GM06990 (cell line): ENCODE measurements around the gene NGEF.
"Not testable (repeated sequence)": the region's sequence is repeated elsewhere in the genome, so short reads cannot be mapped to it uniquely, and the experiment has no call there.

ENCODE experiments used
- DNase-seq: peaks from one replicate; pipeline ENCODE4 v3.0.0-alpha.2; 2011; ENCODE audit not compliant: insufficient read length; ENCODE audit errors: extremely low read depth
- H3K27me3 ChIP-seq: replicated peaks from 2 replicates; pipeline ENCODE4 v1.6.0; 2011; ENCODE audit warnings: low read length; ENCODE audit not compliant: control insufficient read depth, insufficient read depth
- H3K36me3 ChIP-seq: 2 replicates; pipeline ENCODE4 v1.5.1; 2011; ENCODE audit warnings: low read length; ENCODE audit not compliant: control insufficient read depth, insufficient read depth
- H3K4me3 ChIP-seq: replicated peaks from 2 replicates; pipeline ENCODE4 v1.5.1; 2011; ENCODE audit warnings: low read depth, mild to moderate bottlenecking, control low read depth, low read length
- CTCF ChIP-seq: IDR thresholded peaks from 2 replicates; pipeline ENCODE4 v1.5.1; 2011; ENCODE audit warnings: low read length, control low read depth, mild to moderate bottlenecking, inconsistent platforms; ENCODE audit not compliant: insufficient read depth, poor library complexity, severe bottlenecking

Gene NGEF

GRCh38 chr2:233053928-233054784, 41.1 kb upstream of the NGEF start:
- Histone ChIP-seq H3K27me3 (no peaks in the 10 kb centered on the region), H3K4me3 (no peak overlapping the region), H3K36me3 (no peaks in the 10 kb centered on the region)
- TF ChIP-seq CTCF = peak; percentile 98
- DNase-seq = peak; percentile 66

GRCh38 chr2:233052517-233052916, 39.5 kb upstream of the NGEF start:
- H3K4me3 ChIP-seq, H3K27me3 ChIP-seq, H3K36me3 ChIP-seq, DNase-seq: not testable (repeated sequence)

- no peak for DNase-seq
- H3K27me3 ChIP-seq = no peaks in the 10 kb centered on the region
- no peaks in the 10 kb centered on the region for H3K36me3 ChIP-seq
- H3K4me3 ChIP-seq = no peak overlapping the region
- TF ChIP-seq CTCF = no peak
These were observed 38.4 kb upstream of the NGEF start for GRCh38 chr2:233051241-233052149.

GRCh38 chr2:233049194-233049761, 36.2 kb upstream of the NGEF start:
- no peak for DNase-seq
- Histone ChIP-seq H3K4me3 (no peak overlapping the region), H3K27me3 (no peaks in the 10 kb centered on the region), H3K36me3 (no peaks in the 10 kb centered on the region)
- no peak for TF ChIP-seq CTCF

GRCh38 chr2:233048569-233049193, 35.6 kb upstream of the NGEF start:
- H3K4me3 ChIP-seq = no peak overlapping the region
- TF ChIP-seq CTCF = no peak
- no peaks in the 10 kb centered on the region for H3K36me3 ChIP-seq
- DNase-seq = no peak
- no peaks in the 10 kb centered on the region for H3K27me3 ChIP-seq
